Aorta (tissue), 5 donors: Measurements from ENCODE around the gene GCHFR. TPM values are rescaled to one million over a fixed set of nuclear protein-coding genes. Genes with fewer than 3 reads are reported as not detected.
A peak's percentile ranks its signal among the peaks of the same experiment; 100 is the strongest.

Experiments
- ATAC-seq: fragments of 200-7000 bp; cut with Tn5 transposase; one replicate; pipeline ENCODE4 v1.9.1; 2022; ENCODE audit warnings: moderate library complexity; ENCODE audit not compliant: low FRiP score
- DNase-seq, 2 donors: peaks; one replicate each; pipeline ENCODE4 v3.0.0-alpha.2; 2020
- H3K27ac ChIP-seq, 2 donors: one replicate each; pipeline ENCODE4 v1.5.1; 2013; ENCODE audit warnings: low read length in 2 of 2, mild to moderate bottlenecking in 2 of 2, moderate library complexity in 2 of 2, control low read depth in 1 of 2, inconsistent platforms in 1 of 2, low read depth in 1 of 2
- H3K27me3 ChIP-seq, 2 donors: one replicate each; pipeline ENCODE4 v1.6.1; 2013; ENCODE audit warnings: control low read depth in 1 of 2, low read length in 1 of 2, mild to moderate bottlenecking in 1 of 2, moderate library complexity in 1 of 2; ENCODE audit not compliant: insufficient read depth in 2 of 2, control insufficient read depth in 1 of 2
- H3K36me3 ChIP-seq, 2 donors: one replicate each; pipeline ENCODE4 v1.6.1; 2013; ENCODE audit warnings: control low read depth in 1 of 2, low read length in 1 of 2, mild to moderate bottlenecking in 1 of 2; ENCODE audit not compliant: insufficient read depth in 2 of 2, control insufficient read depth in 1 of 2
- H3K4me1 ChIP-seq, 2 donors: one replicate each; pipeline ENCODE4 v1.6.1; 2013; ENCODE audit warnings: low read length in 2 of 2, control low read depth in 1 of 2, mild to moderate bottlenecking in 1 of 2, moderate library complexity in 1 of 2; ENCODE audit not compliant: insufficient read depth in 2 of 2, control insufficient read depth in 1 of 2
- H3K4me3 ChIP-seq, 2 donors: one replicate each; pipeline ENCODE4 v1.5.1; 2013; ENCODE audit warnings: low read length in 2 of 2, control low read depth in 1 of 2, mild to moderate bottlenecking in 1 of 2
- H3K9me3 ChIP-seq: one replicate; pipeline ENCODE4 v1.6.1; 2013; ENCODE audit warnings: mild to moderate bottlenecking, low read length; ENCODE audit not compliant: control insufficient read depth
- WGBS, 2 donors: extraction: QIAGEN DNeasy Blood & Tissue Kit; methylation state at CpG; one replicate each; pipeline ENCODE4 v1.1.7; 2013; 5-methylcytosine and 5-hydroxymethylcytosine counted together
- intact Hi-C, 2 donors: fragments of 100-400 bp; cut with DNase I; formaldehyde crosslinking; loops; one replicate each; pipeline versions ENCODE4 v1.14.2 to v1.15.0; 2022
- polyA plus RNA-seq, 2 donors: library from polyadenylated mRNA; stranded (reverse); fragments of 200-250 nt; gene quantifications; one replicate each; pipeline ENCODE4 v1.2.3, GENCODE V29; 2013
- total RNA-seq, 2 donors: library from RNA; stranded (reverse); fragmentation: NEBNext Ultra II Directional; extraction: Animal tissue kit (Norgen Biotek cat#: 25700); gene quantifications; one replicate each; pipeline ENCODE4 v1.2.1, GENCODE V29; 2021
- donor health status: healthy with polysubstance abuse.
- donor health status: Bipolar disorder and iron deficiency.
- donor health status: DM: no; HTN: no; CAD: no.
- donor health status: DM: no; HTN: no; CAD: no.
- donor health status: DM: yes; HTN: yes; CAD: no.

The GCHFR gene
- total and polyA plus RNA-seq, 4 donors, result 4.5 to 48.2 (median 14.3) TPM

GRCh38 chr15:40769274-40770146, 5.6 kb downstream of the GCHFR start, which contains the start of gene C15orf62:
Gene C15orf62 (plus strand): TSS chr15:40769980. CDS start chr15:40770496, 516 bp downstream.
- Histone ChIP-seq H3K27ac (no peak within 1 kb of the TSS), H3K36me3 (no peaks in the 10 kb centered on the region)

GRCh38 chr15:40770147-40770721, 6.4 kb downstream of the GCHFR start:
- Histone ChIP-seq H3K4me1 (no peaks in the 10 kb centered on the region), H3K9me3 (no peaks in the 10 kb centered on the region), H3K4me3 (no peak overlapping the region), H3K27me3 (no peaks in the 10 kb centered on the region), H3K27ac (no peak overlapping the region), H3K36me3 (no peaks in the 10 kb centered on the region)
- 89 to 90% methylated on average over 17 of the region's 17 CpGs for WGBS, 2 donors
- no peak for DNase-seq
- intact Hi-C loops, result no loop called here
- ATAC-seq, result no peak

More at GRCh38 chr15:40769274-40770146, 5.6 kb downstream of the GCHFR start, which contains the start of gene C15orf62:
- Histone ChIP-seq H3K9me3 (no peaks in the 10 kb centered on the region), H3K4me1 (no peaks in the 10 kb centered on the region), H3K4me3 (no peak within 1 kb of the TSS), H3K27me3 (no peaks in the 10 kb centered on the region)
- intact Hi-C loops, result loop anchor here (10.0 kb wide), 2 partner anchors 125 to 175 kb away; partner anchors contain the start of genes KNL1 (in 1 of the 2) and VPS18 (in 1 of the 2)
- WGBS, 2 donors, result 75 to 77% methylated on average over 28 of the region's 28 CpGs
- ATAC-seq, result no peak
- DNase-seq, result peak in 1 of 2 donors; percentile 55

- no peak overlapping the region for H3K27ac ChIP-seq
- ATAC-seq (no peak), DNase-seq (no peak)
- no peaks in the 10 kb centered on the region for H3K4me1 ChIP-seq
- 94 to 95% methylated on average over 5 of the region's 5 CpGs for WGBS, 2 donors
- H3K4me3 ChIP-seq, result no peak overlapping the region
- H3K9me3 ChIP-seq, result no peaks in the 10 kb centered on the region
- intact Hi-C loops, result no loop called here
- no peaks in the 10 kb centered on the region for H3K36me3 ChIP-seq
- no peaks in the 10 kb centered on the region for H3K27me3 ChIP-seq
Measured at GRCh38 chr15:40771242-40771641, 7.4 kb downstream of the GCHFR start.

GRCh38 chr15:40772014-40772413, 8.1 kb downstream of the GCHFR start:
- Histone ChIP-seq H3K4me1 (no peaks in the 10 kb centered on the region), H3K36me3 (no peaks in the 10 kb centered on the region), H3K27ac (no peak overlapping the region), H3K4me3 (no peak overlapping the region), H3K27me3 (no peaks in the 10 kb centered on the region), H3K9me3 (no peaks in the 10 kb centered on the region)
- 87 to 88% methylated on average over 13 of the region's 13 CpGs for WGBS, 2 donors
- intact Hi-C loops, result no loop called here
- DNase-seq (no peak), ATAC-seq (no peak)

GRCh38 chr15:40773496-40773895, 9.6 kb downstream of the GCHFR start:
- 91 to 92% methylated on average over 8 of the region's 8 CpGs for WGBS, 2 donors
- intact Hi-C loops, result no loop called here

GRCh38 chr15:40773902-40774301, 10.0 kb downstream of the GCHFR start:
- H3K36me3 ChIP-seq, result no peaks in the 10 kb centered on the region
- H3K4me1 ChIP-seq, result no peaks in the 10 kb centered on the region
- H3K27ac ChIP-seq, result no peak overlapping the region
- WGBS, 2 donors, result 90 to 92% methylated on average over 6 of the region's 6 CpGs
- intact Hi-C loops, result no loop called here
- ATAC-seq (no peak), DNase-seq (peak in 1 of 2 donors; percentile 30)
- no peaks in the 10 kb centered on the region for H3K27me3 ChIP-seq
- no peak overlapping the region for H3K4me3 ChIP-seq
- H3K9me3 ChIP-seq, result no peaks in the 10 kb centered on the region

More at GRCh38 chr15:40773496-40773895, 9.6 kb downstream of the GCHFR start:
- Histone ChIP-seq H3K4me1 (no peaks in the 10 kb centered on the region), H3K4me3 (no peak overlapping the region), H3K27me3 (no peaks in the 10 kb centered on the region), H3K27ac (no peak overlapping the region), H3K36me3 (no peaks in the 10 kb centered on the region), H3K9me3 (no peaks in the 10 kb centered on the region)
- DNase-seq (peak in 1 of 2 donors; percentile 39), ATAC-seq (no peak)

GRCh38 chr15:40775007-40775406, 11.1 kb downstream of the GCHFR start:
- Histone ChIP-seq H3K27ac (no peak overlapping the region), H3K9me3 (no peaks in the 10 kb centered on the region), H3K4me1 (no peaks in the 10 kb centered on the region), H3K4me3 (no peak overlapping the region), H3K27me3 (no peaks in the 10 kb centered on the region), H3K36me3 (peaks cover 0 to 2% of the 10 kb centered on the region in 2 donors)
- peak in 1 of 2 donors; percentile 35 for DNase-seq
- WGBS, 2 donors, result 93% methylated on average over 10 of the region's 10 CpGs
- intact Hi-C loops, result no loop called here
- ATAC-seq, result no peak

- Histone ChIP-seq H3K4me1 (no peaks in the 10 kb centered on the region), H3K36me3 (peaks cover 0 to 2% of the 10 kb centered on the region in 2 donors), H3K9me3 (no peaks in the 10 kb centered on the region), H3K27me3 (no peaks in the 10 kb centered on the region), H3K4me3 (no peak overlapping the region), H3K27ac (no peak overlapping the region)
- intact Hi-C loops, result no loop called here
- WGBS, 2 donors, result 93% methylated on average over 14 of the region's 14 CpGs
- DNase-seq (peak in 1 of 2 donors; percentile 55), ATAC-seq (no peak)
Measured at GRCh38 chr15:40775740-40776536, 12.1 kb downstream of the GCHFR start.
